Endometrial microvascular endothelial cells (primary cell): Measurements from ENCODE around the gene ADCY9. TPM values are rescaled to one million over a fixed set of nuclear protein-coding genes. Genes with fewer than 3 reads are reported as not detected.

ENCODE experiments used
- in situ Hi-C: cut with HindIII; loops from 2 replicates; pipeline ENCODE4 v1.10.0; 2017; ENCODE audit warnings: low sequenced_read_pairs, low pct_unique_long_range_greater_than_20kb; ENCODE audit errors: inconsistent ontology term
- total RNA-seq: library from RNA; depleted of rRNA; stranded (reverse); fragments of >200 nt; gene quantifications from one replicate; pipeline ENCODE4 v1.2.3, GENCODE V29; 2015; ENCODE audit errors: inconsistent ontology term

The ADCY9 gene
- total RNA-seq, 1 donor from 2014 or later = 24.2 TPM

DNA sequence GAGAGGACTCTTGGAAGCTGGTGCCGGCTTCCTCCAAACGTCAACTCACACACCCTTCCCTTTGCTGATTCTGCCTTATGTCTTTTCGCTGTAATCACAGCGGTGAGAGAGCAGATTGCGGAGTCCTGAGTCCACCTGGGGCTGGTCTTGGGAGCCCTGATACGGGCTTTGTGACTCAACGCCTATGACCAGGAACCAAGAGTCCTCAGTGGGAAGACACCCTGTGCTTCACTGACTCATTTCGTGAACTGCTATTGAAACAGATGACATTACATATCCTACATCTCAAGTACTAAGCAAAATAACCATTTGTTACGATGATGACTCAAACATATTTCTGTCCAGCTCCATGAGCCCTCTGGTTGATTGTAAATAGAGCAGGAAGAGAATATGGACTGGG, 145.0 kb downstream of the ADCY9 start:
- in situ Hi-C loops = loop anchor here (25.0 kb wide), 1 partner anchor 116 kb away; no protein-coding TSS in a partner anchor

GRCh38 chr16:3968551-3968950, 147.7 kb downstream of the ADCY9 start:
- in situ Hi-C loops = loop anchor here (25.0 kb wide), 1 partner anchor 119 kb away; no protein-coding TSS in a partner anchor

DNA sequence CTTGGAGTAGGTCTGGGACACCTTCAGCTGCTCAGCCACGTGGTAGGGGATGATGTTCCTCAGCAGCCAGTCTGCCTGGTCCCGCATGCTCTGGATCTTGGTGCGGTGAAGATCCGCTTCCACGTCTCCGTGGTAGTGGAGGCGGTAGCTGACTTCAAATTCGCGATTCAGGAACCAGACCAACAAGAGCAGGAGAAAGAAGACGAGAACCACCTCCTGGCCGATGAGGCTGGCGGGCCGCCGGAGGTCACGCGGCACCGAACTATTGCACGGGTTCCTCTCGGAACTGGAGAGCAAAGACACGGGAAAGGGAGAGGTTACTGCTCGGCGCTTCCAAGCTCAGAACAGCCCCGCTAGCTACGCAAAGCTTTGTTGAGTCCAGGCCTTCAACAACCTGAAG, 149.6 kb downstream of the ADCY9 start:
- in situ Hi-C loops = loop anchor here (25.0 kb wide), 1 partner anchor 121 kb away; no protein-coding TSS in a partner anchor

GRCh38 chr16:3965781-3966582, 150.3 kb downstream of the ADCY9 start:
- in situ Hi-C loops = loop anchor here (25.0 kb wide), 1 partner anchor 121 kb away; no protein-coding TSS in a partner anchor

GRCh38 chr16:3965306-3965705, 150.9 kb downstream of the ADCY9 start:
- in situ Hi-C loops = loop anchor here (25.0 kb wide), 1 partner anchor 122 kb away; no protein-coding TSS in a partner anchor

- in situ Hi-C loops = loop anchor here (25.0 kb wide), 1 partner anchor 123 kb away; no protein-coding TSS in a partner anchor
Measured at GRCh38 chr16:3964686-3965290, 151.5 kb downstream of the ADCY9 start.

- in situ Hi-C loops = loop anchor here (25.0 kb wide), 1 partner anchor 123 kb away; no protein-coding TSS in a partner anchor
Measured at GRCh38 chr16:3963886-3964685, 152.2 kb downstream of the ADCY9 start.

- in situ Hi-C loops = loop anchor here (25.0 kb wide), 1 partner anchor 124 kb away; no protein-coding TSS in a partner anchor
Measured at GRCh38 chr16:3963203-3963602, 153.0 kb downstream of the ADCY9 start.

- in situ Hi-C loops = loop anchor here (25.0 kb wide), 1 partner anchor 126 kb away; no protein-coding TSS in a partner anchor
Measured at GRCh38 chr16:3961449-3961849, 154.8 kb downstream of the ADCY9 start.

- in situ Hi-C loops = loop anchor here (25.0 kb wide), 1 partner anchor 127 kb away; no protein-coding TSS in a partner anchor
Measured at GRCh38 chr16:3959926-3960590, 156.2 kb downstream of the ADCY9 start.

DNA sequence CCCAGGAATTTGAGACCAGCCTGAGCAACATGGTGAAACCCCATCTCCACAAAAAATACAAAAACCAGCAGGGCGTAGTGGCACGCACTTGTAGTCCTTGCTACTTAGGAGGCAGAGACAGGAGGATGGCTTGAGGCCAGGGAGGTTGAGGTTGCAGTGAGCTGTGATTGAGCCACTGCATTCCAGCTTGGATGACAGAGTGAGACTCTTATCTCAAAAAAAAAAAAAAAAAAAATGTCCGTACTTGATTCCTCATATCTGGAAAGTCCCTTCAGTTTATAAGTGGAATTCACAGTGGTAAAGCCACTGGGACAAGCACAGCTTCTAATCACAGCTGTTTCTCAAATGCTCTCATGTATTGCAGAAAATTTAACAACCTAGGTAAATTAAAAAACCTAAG, 157.1 kb downstream of the ADCY9 start:
- in situ Hi-C loops = loop anchor here (25.0 kb wide), 1 partner anchor 128 kb away; no protein-coding TSS in a partner anchor

DNA sequence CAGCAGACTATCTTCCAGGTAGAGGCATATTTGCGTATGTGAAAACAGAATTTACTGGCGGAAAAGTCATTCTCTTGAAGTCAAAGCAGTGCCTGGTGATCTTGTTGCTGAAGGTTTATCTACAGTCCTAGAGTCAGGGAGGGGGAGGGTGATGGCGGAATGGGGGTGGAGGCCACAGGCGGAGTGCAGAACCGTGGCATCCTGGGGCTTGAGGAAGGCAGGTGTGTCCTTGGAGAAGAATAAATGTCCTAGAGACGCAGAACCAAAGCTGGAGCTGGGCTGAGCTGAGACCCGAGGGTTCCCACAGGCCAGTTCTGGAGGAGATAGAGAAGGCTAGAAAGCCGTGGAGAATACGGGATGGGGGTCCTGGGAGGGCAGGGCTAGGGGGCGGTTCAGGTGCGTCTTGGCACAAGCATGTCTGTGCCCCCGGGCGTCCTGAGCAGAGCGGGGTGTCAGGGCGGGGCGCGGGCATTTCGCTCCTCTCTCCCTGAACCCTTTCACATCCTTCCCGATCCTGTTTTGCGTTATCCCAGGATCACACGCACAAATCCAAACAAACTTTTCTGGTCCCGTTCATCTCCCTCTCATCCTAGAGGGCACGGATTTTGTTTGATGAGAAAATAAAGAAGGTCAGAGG, 158.8 kb downstream of the ADCY9 start:
- in situ Hi-C loops = loop anchor here (25.0 kb wide), 1 partner anchor 130 kb away; no protein-coding TSS in a partner anchor

GRCh38 chr16:3954411-3954921, 161.8 kb downstream of the ADCY9 start:
- in situ Hi-C loops = loop anchor here (25.0 kb wide), 1 partner anchor 133 kb away; no protein-coding TSS in a partner anchor

DNA sequence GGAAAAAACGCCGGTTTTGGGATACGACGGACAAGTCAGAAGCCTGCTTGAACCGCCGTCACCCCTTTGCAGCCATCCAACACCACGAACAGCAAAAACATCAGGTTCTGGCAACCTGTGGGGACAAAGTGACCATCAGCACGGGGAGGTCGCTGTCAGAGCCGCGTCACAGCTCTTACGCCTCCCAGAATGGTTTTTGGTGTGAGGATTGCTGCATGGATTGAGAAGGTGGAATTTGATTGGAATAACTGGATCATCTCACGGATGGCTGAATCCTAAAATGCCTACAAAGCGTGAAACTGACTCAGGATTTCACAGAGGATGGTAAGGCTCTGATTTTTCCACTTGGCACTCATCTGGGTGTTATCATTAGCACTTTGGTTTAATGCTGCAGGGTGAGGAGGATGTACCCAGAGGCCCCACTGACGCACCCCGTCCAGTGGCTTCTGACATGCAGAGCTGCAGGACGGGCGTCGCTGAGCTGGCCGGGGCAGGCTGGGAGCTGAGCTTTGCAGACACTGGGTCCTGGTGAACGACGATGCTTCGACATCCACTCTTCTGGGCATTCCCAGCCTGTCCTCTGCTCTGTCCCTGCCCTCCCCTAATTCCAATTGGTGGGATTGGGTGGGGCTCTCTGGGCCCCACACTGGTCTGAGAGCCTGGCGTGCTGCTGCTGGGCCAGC, 162.4 kb downstream of the ADCY9 start:
- in situ Hi-C loops = loop anchor here (25.0 kb wide), 1 partner anchor 133 kb away; no protein-coding TSS in a partner anchor

GRCh38 chr16:3952737-3953131, 163.5 kb downstream of the ADCY9 start:
- in situ Hi-C loops = loop anchor here (25.0 kb wide), 1 partner anchor 135 kb away; no protein-coding TSS in a partner anchor

GRCh38 chr16:3951861-3952736, 164.1 kb downstream of the ADCY9 start:
- in situ Hi-C loops = loop anchor here (25.0 kb wide), 1 partner anchor 135 kb away; no protein-coding TSS in a partner anchor
